CD4-positive, alpha-beta T cell treated with Interleukin-6 for 4 hours (primary cell): ENCODE data around the gene SFSWAP.
"Not testable (repeated sequence)": the region's sequence is repeated elsewhere in the genome, so short reads cannot be mapped to it uniquely, and the experiment has no call there.

Experiments
- DNase-seq: peaks from one replicate; pipeline ENCODE4 v3.0.0-alpha.2; 2020; ENCODE audit warnings: mixed read lengths

Gene SFSWAP

GRCh38 chr12:131794061-131794460 lies 83.2 kb downstream of the SFSWAP start:
- no peak for DNase-seq

DNA sequence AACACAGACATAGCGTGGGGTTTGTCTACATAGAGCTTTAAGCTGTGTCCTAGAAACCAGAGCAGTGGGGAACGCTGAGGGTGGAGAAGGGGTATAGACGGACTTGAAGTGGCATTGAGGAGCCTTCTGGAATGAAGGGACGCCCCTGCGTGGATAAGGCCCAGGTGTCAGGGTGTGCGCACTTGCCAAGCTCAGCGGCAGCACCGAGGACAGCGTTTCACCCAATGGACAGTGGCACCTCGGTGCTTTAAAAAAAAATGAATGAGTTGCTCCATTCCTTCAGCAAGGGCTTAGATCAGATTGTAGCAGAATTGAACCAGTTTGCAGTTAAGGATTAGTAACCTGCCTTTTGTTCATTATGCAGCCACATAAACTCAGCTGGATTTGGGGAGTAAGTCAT lies 83.7 kb downstream of the SFSWAP start:
- no peak for DNase-seq

GRCh38 chr12:131795064-131795463 lies 84.2 kb downstream of the SFSWAP start:
- no peak for DNase-seq

DNA sequence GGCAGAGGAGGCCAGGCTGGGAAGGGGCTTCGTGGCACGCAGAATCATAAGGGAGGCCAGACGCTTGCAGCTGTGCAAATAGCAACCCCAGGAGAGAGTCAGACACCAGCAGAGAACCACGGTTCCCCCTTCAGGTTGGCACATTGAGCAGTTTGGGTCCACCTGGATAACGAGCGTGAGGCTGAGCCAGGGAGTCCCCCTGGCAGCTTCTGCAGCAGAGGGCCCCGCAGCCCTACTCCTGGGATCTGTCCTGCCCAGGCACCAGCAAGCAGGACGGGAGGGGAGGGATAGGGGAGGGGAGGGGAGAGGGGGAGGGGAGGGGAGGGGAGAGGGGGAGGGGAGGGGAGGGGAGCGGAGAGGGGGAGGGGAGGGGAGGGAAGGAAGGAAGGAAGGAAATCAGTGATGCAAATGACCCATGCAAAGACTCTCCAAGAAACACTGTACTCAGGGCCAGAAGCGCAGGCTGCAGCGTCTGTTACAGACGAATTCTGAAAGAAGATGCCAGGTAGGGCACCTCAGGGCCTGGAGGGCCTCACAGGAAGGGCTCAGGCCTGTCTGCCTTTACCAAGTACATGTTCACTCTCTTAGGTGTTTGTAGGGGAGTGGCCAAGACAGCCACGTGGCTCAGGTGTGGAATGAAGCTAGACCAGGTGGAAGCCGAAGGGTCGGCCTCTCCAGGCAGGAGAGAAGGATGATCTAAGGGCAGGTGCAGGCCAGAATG lies 85.0 kb downstream of the SFSWAP start:
- DNase-seq, result no peak

GRCh38 chr12:131796411-131796736 lies 85.5 kb downstream of the SFSWAP start:
- no peak for DNase-seq

GRCh38 chr12:131796754-131797587 lies 86.1 kb downstream of the SFSWAP start:
- no peak for DNase-seq

DNA sequence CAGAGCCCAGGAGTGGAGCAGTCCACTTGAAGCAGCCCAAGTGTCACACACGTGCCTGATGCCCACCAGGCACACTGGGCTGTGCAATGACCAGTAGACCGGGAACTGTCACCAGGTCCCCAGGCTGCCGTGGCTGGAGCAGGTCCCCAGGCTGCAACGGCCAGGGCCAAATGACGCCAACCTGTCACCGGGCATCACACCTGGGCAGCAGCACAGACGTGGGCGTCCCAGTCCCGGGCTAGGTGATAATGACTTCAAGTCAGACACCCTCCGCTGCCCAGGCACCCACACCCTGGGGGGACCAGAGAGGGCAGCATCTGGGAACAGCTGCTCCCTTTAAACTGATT lies 86.7 kb downstream of the SFSWAP start:
- DNase-seq, result no peak

GRCh38 chr12:131799195-131799594 lies 88.3 kb downstream of the SFSWAP start:
- DNase-seq, result no peak

- no peak for DNase-seq
Observed at GRCh38 chr12:131799828-131800593, 89.1 kb downstream of the SFSWAP start.

DNA sequence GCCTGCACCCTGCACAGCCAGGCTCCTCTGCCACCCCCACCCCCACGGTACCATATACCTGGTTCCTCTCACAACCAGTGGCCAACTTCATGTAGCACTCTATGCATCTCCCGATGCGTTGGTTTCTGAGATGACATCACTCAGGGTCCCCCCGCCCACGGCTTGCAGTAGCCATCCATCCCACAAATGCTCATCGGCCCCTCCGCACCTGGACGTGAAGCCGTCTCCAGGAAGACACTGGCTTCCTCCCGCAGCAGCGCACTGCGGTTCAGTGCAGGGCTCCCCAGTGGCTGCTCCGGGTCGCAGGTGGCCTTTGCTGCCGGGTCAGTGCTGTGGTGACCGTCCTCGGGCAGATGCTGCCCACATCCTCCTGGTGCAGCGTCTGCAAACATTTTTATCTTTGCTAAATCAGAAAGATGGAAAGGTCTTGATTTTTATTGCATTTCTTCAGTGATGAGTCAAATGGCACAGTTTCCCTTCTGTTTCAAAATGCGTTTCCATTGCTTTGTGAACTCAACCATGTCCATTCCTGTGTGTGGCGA lies 89.8 kb downstream of the SFSWAP start:
- no peak for DNase-seq

DNA sequence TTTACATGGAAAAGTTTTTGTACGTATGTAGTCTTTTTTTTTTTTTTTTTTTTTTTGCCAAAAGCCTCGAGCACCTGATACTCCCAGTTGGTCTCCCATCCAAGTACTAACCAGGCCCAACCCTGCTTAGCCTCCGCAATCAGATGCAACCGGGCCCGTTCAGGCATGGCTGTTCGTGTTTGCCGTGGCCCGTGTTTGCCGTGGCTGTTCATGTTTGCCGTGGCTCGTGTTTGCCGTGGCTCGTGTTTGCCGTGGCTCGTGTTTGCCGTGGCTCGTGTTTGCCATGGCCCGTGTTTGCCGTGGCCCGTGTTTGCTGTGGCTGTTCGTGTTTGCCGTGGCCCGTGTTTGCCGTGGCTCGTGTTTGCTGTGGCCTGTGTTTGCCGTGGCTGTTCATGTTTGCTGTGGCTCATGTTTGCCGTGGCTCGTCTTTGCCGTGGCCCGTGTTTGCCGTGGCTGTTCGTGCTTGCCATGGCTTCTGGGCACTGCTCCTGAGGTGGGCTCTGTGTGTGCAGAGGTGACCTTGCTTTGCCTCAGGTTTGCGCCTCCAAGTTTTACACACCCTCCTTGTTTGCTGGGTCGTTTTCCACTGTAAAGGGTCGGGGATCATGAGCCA lies 90.5 kb downstream of the SFSWAP start:
- DNase-seq, result no peak

DNA sequence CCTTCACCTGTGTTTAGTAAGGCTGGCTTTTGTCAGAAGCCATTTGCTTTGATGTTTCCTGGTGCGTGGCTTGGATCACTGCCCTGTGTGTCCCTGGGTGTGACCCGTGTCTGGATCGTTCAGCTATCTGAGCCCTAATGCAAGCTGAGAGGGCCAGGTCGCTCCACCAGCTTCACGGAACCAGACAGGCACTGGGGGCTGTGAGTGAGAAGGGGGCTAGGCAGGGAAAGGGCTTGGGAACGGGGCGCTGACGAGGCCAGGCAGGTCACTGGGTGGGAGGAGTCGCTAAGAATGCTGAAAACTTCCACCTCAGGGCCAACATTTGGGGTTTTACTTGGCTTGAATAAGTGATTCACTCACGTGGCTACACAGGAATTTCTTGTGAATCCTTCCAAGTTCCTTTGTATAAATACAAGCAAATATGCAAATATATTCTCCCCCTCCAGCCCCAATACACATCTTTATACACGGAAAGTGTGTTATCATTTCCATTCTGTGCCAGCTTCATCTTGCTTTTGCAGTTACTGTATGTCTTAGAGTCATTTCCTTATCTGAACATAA lies 93.2 kb downstream of the SFSWAP start:
- DNase-seq, result no peak

DNA sequence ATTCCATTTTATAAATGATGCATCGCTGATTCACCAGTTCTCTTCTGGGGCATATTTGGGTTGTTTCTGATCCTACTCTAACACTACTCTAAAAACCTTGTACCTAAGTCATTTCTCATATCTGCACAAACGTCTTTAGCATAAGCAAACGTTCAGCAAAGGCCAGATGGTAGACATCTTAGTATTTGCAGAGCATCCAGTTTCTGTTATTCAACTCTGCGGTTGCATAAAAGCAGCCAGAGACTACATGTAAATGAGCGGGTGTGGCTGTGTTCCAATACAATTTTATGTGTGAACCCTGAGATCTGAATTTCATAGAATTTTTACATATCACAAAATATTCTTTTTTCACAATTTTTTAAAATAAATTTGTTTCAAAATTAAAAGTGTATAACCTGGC lies 94.5 kb downstream of the SFSWAP start:
- DNase-seq, result no peak

GRCh38 chr12:131806674-131807073 lies 95.8 kb downstream of the SFSWAP start:
- DNase-seq, result no peak

GRCh38 chr12:131808744-131809371 lies 98.0 kb downstream of the SFSWAP start:
- DNase-seq, result peak; percentile 75

DNA sequence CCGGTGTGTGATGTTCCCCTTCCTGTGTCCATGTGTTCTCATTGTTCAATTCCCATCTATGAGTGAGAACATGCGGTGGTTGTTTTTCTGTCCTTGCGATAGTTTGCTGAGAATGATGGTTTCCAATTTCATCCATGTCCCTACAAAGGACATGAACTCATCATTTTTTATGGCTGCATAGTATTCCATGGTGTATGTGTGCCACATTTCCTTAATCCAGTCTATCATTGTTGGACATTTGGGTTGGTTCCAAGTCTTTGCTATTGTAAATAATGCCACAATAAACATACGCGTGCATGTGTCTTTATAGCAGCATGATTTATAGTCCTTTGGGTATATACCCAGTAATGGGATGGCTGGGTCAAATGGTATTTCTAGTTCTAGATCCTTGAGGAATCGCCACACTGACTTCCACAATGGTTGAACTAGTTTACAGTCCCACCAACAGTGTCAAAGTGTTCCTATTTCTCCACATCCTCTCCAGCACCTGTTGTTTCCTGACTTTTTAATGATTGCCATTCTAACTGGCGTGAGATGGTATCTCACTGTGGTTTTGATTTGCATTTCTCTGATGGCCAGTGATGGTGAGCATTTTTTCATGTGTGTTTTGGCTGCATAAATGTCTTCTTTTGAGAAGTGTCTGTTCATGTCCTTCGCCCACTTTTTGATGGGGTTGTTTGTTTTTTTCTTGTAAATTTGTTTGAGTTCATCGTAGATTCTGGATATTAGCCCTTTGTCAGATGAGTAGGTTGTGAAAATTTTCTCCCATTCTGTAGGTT lies 98.8 kb downstream of the SFSWAP start:
- DNase-seq, result not testable (repeated sequence)

DNA sequence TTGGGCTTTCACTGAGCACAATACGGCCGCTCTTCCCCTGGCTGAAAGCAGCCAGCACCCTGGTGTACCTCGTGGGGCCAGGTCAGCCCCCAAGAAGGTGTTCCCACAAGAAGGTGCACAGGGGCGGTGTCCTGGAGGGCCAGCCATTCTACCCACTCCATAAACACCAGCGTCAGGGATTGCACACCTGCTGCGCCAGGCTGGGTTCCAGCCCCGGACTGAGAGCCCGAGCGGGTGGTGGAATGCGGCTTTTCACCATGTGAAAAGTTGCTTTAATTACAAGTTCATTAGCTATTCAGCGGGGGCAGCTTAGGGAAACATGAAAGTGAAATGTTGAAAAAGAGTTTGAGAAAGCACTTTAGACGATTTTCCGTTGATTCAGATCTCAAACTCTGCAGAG lies 99.8 kb downstream of the SFSWAP start:
- no peak for DNase-seq

DNA sequence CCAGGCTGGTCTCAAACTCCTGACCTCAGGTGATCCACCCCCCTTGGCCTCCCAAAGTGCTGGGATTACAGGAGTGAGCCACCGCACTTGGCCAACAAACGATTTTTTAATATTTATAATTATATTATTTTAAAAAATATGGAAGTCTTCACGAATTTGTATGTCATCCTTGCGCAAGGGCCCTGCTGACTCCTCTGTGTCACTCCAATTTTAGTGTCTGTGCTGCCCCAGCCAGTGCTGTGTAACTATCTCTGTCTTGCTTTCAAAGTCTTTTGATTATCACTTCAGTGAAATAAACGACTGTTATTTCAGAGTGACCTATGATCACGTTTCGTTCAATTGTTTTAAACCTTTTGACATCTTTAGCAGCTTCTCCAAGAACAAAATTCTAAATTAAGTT lies 104.2 kb downstream of the SFSWAP start:
- no peak for DNase-seq

- no peak for DNase-seq
Observed at GRCh38 chr12:131816495-131816894, 105.6 kb downstream of the SFSWAP start.

- DNase-seq, result no peak
Observed at GRCh38 chr12:131817241-131817640, 106.4 kb downstream of the SFSWAP start.

GRCh38 chr12:131818821-131819585 lies 108.1 kb downstream of the SFSWAP start:
- DNase-seq, result no peak
